Neural crest cell (in vitro differentiated cells): Measurements from ENCODE around the gene TP53. TPM values are rescaled to one million over a fixed set of nuclear protein-coding genes. Genes with fewer than 3 reads are reported as not detected.

Source experiments
- DNase-seq: peaks from one replicate; pipeline ENCODE4 v3.0.0; 2021; ENCODE audit warnings: low read depth, mixed read lengths, low spot score
- H3K27ac Mint-ChIP-seq: one replicate; pipeline ENCODE4 v1.8.0; 2021; ENCODE audit warnings: mild to moderate bottlenecking, mixed read lengths; ENCODE audit not compliant: unreplicated experiment
- H3K27me3 Mint-ChIP-seq: 2 replicates; pipeline ENCODE4 v1.8.0; 2021; ENCODE audit warnings: low read depth, mild to moderate bottlenecking, mixed read lengths
- H3K36me3 Mint-ChIP-seq: 2 replicates; pipeline ENCODE4 v1.8.0; 2021; ENCODE audit warnings: low read depth, mild to moderate bottlenecking, mixed read lengths
- H3K4me1 Mint-ChIP-seq: 2 replicates; pipeline ENCODE4 v1.8.0; 2021; ENCODE audit warnings: mixed read lengths
- H3K4me3 Mint-ChIP-seq: one replicate; pipeline ENCODE4 v1.8.0; 2021; ENCODE audit warnings: mild to moderate bottlenecking, mixed read lengths
- H3K9me3 Mint-ChIP-seq: 2 replicates; pipeline ENCODE4 v1.8.0; 2021; ENCODE audit warnings: mixed read lengths
- total RNA-seq: library from RNA; stranded (reverse); gene quantifications from 2 replicates; pipeline ENCODE4 v1.2.1, GENCODE V29; 2021
- TF ChIP-seq, protein P1 (sequence below): fragments of 200-600 bp; sonication (generic); conservative IDR thresholded peaks from 2 replicates; pipeline ENCODE4 v1.5.0; 2021; ENCODE audit warnings: antibody characterized with exemption, mild to moderate bottlenecking

Gene TP53
- total RNA-seq, 1 donor from 2014 or later, result 135 TPM

DNA sequence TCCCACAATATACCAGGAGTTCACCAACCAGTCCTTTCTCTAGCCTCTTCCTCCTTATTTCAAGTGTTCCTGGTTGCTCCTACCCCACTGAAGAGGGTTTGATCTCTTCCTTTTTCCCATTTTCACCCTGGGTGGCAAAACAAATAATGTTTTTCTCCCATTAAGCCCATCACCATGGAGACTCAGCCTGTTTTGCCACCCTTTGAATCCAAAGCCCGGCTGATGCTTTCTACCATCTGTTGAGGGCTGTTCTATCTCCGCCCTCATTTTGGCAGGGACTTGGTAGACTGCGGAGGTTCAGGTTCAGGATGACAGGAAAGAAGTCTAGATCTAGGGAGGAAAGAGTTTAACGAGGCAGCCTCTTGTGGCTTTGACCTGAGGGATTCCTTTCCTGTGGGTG is 32.8 kb upstream of the TP53 start:
- H3K27ac Mint-ChIP-seq, result no peak overlapping the region

DNA sequence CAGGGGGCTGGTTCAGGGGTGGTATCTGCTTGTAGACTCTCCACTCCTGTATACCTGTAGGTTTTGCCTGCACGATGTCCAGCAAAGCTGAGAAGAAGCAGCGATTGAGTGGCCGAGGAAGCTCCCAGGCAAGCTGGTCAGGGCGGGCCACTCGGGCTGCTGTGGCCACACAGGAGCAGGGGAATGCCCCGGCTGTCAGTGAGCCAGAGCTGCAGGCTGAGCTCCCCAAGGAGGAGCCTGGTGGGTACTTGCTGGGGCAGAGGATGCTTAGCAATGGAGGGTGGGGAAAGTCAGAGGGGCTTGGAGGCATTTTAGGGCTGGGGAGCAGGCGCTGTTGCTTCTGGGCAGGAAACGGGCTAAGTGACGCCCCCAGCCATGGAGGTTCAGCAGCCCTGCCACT is 32.4 kb upstream of the TP53 start:
- H3K4me3 Mint-ChIP-seq, result peak overlapping the region; percentile 36
- no peaks in the 10 kb centered on the region for H3K9me3 Mint-ChIP-seq
- no peak overlapping the region for H3K27ac Mint-ChIP-seq
- H3K27me3 Mint-ChIP-seq, result peaks cover 56% of the 10 kb centered on the region
- H3K4me1 Mint-ChIP-seq, result peaks cover 36% of the 10 kb centered on the region
- TF ChIP-seq, protein P1, sequence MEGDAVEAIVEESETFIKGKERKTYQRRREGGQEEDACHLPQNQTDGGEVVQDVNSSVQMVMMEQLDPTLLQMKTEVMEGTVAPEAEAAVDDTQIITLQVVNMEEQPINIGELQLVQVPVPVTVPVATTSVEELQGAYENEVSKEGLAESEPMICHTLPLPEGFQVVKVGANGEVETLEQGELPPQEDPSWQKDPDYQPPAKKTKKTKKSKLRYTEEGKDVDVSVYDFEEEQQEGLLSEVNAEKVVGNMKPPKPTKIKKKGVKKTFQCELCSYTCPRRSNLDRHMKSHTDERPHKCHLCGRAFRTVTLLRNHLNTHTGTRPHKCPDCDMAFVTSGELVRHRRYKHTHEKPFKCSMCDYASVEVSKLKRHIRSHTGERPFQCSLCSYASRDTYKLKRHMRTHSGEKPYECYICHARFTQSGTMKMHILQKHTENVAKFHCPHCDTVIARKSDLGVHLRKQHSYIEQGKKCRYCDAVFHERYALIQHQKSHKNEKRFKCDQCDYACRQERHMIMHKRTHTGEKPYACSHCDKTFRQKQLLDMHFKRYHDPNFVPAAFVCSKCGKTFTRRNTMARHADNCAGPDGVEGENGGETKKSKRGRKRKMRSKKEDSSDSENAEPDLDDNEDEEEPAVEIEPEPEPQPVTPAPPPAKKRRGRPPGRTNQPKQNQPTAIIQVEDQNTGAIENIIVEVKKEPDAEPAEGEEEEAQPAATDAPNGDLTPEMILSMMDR, result no peak
- no peak for DNase-seq
- no peaks in the 10 kb centered on the region for H3K36me3 Mint-ChIP-seq

More for the DNA sequence above, 32.8 kb upstream of the TP53 start:
- no peaks in the 10 kb centered on the region for H3K9me3 Mint-ChIP-seq
- DNase-seq, result no peak
- peak overlapping the region; percentile 36 for H3K4me3 Mint-ChIP-seq
- peaks cover 35% of the 10 kb centered on the region for H3K4me1 Mint-ChIP-seq
- peaks cover 56% of the 10 kb centered on the region for H3K27me3 Mint-ChIP-seq
- TF ChIP-seq, protein P1, result no peak
- no peaks in the 10 kb centered on the region for H3K36me3 Mint-ChIP-seq

DNA sequence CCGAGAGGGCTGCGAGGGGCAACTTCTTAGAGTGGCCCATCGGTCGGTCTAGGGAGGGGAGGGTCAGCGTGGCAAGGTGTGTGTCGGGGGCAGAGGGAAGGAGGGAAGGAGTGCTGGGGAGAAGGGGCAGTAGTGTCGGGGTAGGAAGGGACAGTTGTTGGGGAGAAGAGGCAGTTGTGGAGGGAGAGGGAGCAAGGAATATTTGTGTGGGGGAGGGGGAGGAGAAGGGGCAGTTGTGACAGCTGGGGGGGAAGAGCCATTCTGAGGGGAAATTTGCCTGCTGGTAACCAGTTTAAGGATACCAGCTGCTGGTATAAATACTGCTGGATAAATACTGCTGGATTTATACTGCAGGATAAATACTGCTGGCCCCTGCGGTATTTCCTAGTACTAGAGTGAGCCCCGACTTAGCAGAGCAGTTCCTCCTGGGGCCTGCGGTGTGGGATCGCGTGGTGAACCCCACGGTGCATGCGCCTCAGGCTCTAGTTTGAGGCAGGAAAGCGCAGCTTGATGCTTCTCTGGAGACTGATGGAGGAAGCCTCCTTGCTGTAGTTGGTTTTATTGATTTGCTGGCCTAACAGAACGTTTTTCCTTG is 30.6 kb upstream of the TP53 start:
- no peak for DNase-seq
- Mint-ChIP-seq H3K27me3 (peaks cover 56% of the 10 kb centered on the region), H3K4me3 (peak overlapping the region; percentile 91), H3K9me3 (no peaks in the 10 kb centered on the region), H3K36me3 (no peaks in the 10 kb centered on the region), H3K27ac (no peak overlapping the region), H3K4me1 (peaks cover 45% of the 10 kb centered on the region)
- TF ChIP-seq, protein P1, result no peak

DNA sequence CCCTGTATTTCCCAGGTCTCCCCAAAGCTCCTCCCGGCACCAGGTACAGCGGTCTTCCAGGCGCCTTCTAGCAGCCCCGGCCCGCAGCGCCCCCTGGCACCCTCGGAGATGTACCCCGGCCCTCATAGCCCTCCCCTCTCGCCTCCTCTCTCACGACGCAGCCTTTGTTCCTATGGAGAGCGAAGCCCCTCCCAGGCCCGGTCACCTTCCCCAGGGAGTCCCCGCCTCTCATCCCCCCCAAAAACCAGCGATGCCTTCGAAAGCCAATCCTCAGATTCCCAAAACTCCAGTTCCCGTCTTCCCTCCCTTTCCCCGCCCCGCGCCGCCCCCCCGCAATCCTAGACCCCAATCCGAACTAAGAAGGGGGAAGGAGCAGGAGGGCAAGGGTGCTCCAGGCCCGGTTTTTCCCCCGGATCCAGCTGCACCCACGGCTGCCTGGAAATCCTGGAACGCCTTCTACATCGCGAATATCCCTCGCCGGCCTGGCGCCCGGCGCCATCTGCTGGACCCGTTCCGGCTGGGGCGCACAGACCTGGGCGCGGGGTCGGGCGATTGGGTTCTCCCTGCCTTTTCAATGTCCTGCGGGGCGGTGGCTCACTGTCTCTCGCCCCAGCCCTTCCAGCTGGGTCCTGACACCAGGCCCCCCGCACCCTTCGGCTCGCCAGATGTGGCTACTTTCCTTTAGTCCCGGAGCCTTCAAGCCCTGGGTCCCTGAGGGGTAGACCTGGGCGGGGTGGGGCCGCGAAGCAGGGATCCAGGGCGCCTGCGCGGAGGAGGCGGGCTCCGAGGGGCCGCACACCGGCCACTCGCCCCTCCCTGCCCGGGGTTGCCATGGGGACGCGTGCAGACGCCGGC is 29.8 kb upstream of the TP53 start, which contains the start of gene DNAH2:
Gene DNAH2, plus strand, starts transcription at position 844 of the 855 bp plus-strand sequence. CDS start 1,991 bp downstream, outside the sequence.
- H3K36me3 Mint-ChIP-seq, result no peaks in the 10 kb centered on the region
- DNase-seq, result peak; percentile 87
- TF ChIP-seq, protein P1, result peak; percentile 42
- no peaks in the 10 kb centered on the region for H3K9me3 Mint-ChIP-seq
- H3K4me3 Mint-ChIP-seq, result peak within 1 kb of the TSS; percentile 91
- peak within 1 kb of the TSS; percentile 89 for H3K27ac Mint-ChIP-seq
- H3K27me3 Mint-ChIP-seq, result peaks cover 50% of the 10 kb centered on the region
- H3K4me1 Mint-ChIP-seq, result peaks cover 52% of the 10 kb centered on the region

DNA sequence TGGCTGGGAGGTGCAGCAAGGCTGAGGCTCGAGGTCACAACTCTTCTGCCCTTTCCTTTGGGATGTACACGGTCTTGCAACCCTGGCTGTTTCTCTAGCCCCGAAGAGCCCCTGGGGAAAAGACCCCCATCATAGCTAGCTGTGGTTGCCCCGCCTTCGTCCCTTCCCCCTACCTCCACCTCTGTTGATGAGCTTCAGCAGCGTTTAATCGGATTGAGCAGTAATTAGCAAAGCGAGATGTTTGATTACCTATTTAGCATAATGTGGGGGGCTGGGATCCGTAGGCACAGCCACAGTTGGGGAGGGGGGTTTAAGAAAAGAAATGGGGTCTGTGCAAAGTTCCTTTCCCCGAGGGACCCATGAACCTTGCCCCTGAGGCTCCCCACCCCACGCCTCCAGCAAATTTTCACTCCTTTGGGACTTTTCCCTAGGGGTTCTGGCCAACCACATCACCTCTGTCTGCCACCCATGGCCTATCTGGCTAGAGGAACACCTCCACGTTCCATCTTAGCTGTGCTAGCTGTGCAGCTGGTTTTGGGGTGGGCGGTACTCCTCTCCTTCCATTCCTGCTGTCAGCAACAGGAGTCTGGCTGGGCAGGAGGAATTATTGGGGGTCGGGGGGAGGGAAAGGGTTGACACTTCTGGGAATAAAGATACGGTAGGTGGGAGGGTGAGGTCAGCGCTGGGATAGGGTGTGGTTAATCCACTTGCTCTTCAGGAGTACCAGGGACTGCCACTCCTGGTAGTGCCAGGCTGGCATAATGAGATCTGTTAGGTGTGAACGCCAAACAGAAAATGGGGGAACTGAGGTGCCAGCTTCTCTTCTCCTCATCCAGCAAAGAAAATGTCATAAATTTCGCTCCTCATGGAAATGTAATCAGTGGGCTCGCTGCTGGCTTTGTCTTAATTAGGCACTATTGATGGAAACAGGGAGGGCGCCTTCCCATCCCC is 28.9 kb upstream of the TP53 start:
- H3K27ac Mint-ChIP-seq, result peak overlapping the region; percentile 89
- TF ChIP-seq, protein P1, result no peak
- peak overlapping the region; percentile 91 for H3K4me3 Mint-ChIP-seq
- no peaks in the 10 kb centered on the region for H3K36me3 Mint-ChIP-seq
- DNase-seq, result no peak
- H3K9me3 Mint-ChIP-seq, result no peaks in the 10 kb centered on the region
- peaks cover 47% of the 10 kb centered on the region for H3K27me3 Mint-ChIP-seq
- peaks cover 58% of the 10 kb centered on the region for H3K4me1 Mint-ChIP-seq
